GM13977 (cell line): ENCODE data around the gene PLCG2.

Source experiments
- DNase-seq: peaks from one replicate; pipeline ENCODE4 v3.0.0; 2012; ENCODE audit warnings: low spot score
- CTCF ChIP-seq: IDR thresholded peaks from 2 replicates; pipeline ENCODE4 v1.5.1; 2012; ENCODE audit warnings: mild to moderate bottlenecking, control low read depth; ENCODE audit not compliant: insufficient read depth; ENCODE audit errors: extremely low read depth, missing control alignments
- in situ Hi-C: fragments of 300-500 bp; cut with MboI; formaldehyde crosslinking; loops from one replicate; pipeline ENCODE4 v1.12.0; 2022; ENCODE audit warnings: low sequenced_read_pairs, low pct_unique_long_range_greater_than_20kb, mixed read lengths, inconsistent platforms; ENCODE audit not compliant: unreplicated experiment

The PLCG2 gene

GRCh38 chr16:81744911-81745310 lies 34.2 kb upstream of the PLCG2 start:
- no peak for DNase-seq
- in situ Hi-C loops: no loop called here
- TF ChIP-seq CTCF: no peak

GRCh38 chr16:81745704-81746558 lies 33.2 kb upstream of the PLCG2 start:
- TF ChIP-seq CTCF: no peak
- in situ Hi-C loops: no loop called here
- peak; percentile 80 for DNase-seq

- TF ChIP-seq CTCF: no peak
- in situ Hi-C loops: no loop called here
- no peak for DNase-seq
Measured at GRCh38 chr16:81746566-81746965, 32.5 kb upstream of the PLCG2 start.

DNA sequence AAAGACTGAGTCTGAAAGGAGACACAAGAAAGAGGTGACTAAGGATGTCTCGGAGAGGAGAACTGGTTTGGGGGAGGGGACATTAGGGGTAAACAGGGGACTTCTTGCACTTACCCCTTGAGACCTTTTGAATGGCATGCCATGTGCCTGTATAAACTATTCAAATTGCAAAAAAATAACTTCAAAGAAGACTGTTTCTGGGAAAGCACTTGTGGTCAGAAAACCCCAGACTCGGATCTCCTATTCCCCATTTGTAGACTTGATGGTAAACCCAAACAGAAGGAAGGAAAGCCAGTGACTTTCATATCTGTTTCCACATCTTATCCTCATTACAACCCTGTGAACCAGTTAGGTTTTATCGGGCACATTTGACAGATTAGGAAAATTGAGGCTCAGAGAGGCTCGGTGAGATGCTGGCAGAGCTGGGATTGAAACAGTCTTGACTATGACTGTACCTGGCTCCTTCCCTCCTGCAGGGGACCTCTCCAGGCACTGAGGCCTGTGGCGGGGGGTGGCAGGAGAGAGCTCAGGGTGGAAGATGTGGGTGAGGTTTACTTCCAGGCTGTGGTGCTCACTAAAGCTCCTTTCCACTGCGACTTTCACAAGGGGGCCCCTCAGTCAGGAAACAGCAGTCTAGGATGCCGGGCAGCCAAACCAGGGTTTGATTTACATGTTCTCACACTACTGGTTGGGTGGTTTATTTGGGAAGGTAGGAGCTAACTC lies 30.5 kb upstream of the PLCG2 start:
- DNase-seq: no peak
- in situ Hi-C loops: no loop called here
- peak; percentile 4 for TF ChIP-seq CTCF

GRCh38 chr16:81752225-81752875 lies 26.7 kb upstream of the PLCG2 start:
- no peak for TF ChIP-seq CTCF
- peak; percentile 76 for DNase-seq
- in situ Hi-C loops: no loop called here

- no peak for DNase-seq
- in situ Hi-C loops: no loop called here
Measured at GRCh38 chr16:81752876-81753227, 26.2 kb upstream of the PLCG2 start.

More at GRCh38 chr16:81752876-81753227, 26.2 kb upstream of the PLCG2 start:
- no peak for TF ChIP-seq CTCF
